GM18519 (cell line): ENCODE measurements around the gene SRPX2.

ENCODE experiments used
- ATAC-seq: cut with Tn5 transposase; IDR thresholded peaks from one replicate; pipeline ENCODE4 v1.9.1; 2021; ENCODE audit warnings: mild to moderate bottlenecking, moderate library complexity; ENCODE audit not compliant: unreplicated experiment, low FRiP score

SRPX2 gene

GRCh38 chrX:100648458-100649417 lies 4.7 kb downstream of the SRPX2 start:
- no peak for ATAC-seq

GRCh38 chrX:100649550-100650356 lies 5.8 kb downstream of the SRPX2 start:
- no peak for ATAC-seq

GRCh38 chrX:100650841-100651240 lies 6.8 kb downstream of the SRPX2 start:
- no peak for ATAC-seq

- no peak for ATAC-seq
Measured at GRCh38 chrX:100652266-100652665, 8.3 kb downstream of the SRPX2 start.

- ATAC-seq = no peak
Measured at GRCh38 chrX:100654261-100654660, 10.3 kb downstream of the SRPX2 start.

GRCh38 chrX:100658941-100659381 lies 15.0 kb downstream of the SRPX2 start:
- ATAC-seq = no peak

- no peak for ATAC-seq
Measured at GRCh38 chrX:100659431-100660137, 15.6 kb downstream of the SRPX2 start.

GRCh38 chrX:100662170-100662569 lies 18.2 kb downstream of the SRPX2 start:
- ATAC-seq = no peak

- ATAC-seq = no peak
Measured at GRCh38 chrX:100662796-100663195, 18.8 kb downstream of the SRPX2 start.

- ATAC-seq = no peak
Measured at GRCh38 chrX:100663642-100664041, 19.6 kb downstream of the SRPX2 start.

GRCh38 chrX:100672966-100673365 lies 29.0 kb downstream of the SRPX2 start:
- ATAC-seq = no peak

- ATAC-seq = no peak
Measured at GRCh38 chrX:100673397-100673953, 29.5 kb downstream of the SRPX2 start.

- no peak for ATAC-seq
Measured at GRCh38 chrX:100674705-100675104, 30.7 kb downstream of the SRPX2 start.

GRCh38 chrX:100677611-100678181 lies 33.7 kb downstream of the SRPX2 start:
- no peak for ATAC-seq

GRCh38 chrX:100680756-100681155 lies 36.8 kb downstream of the SRPX2 start:
- ATAC-seq = no peak

GRCh38 chrX:100681599-100681998 lies 37.6 kb downstream of the SRPX2 start:
- ATAC-seq = no peak

- ATAC-seq = no peak
Measured at GRCh38 chrX:100682939-100683338, 38.9 kb downstream of the SRPX2 start.

GRCh38 chrX:100685284-100685996 lies 41.4 kb downstream of the SRPX2 start:
- ATAC-seq = no peak

GRCh38 chrX:100685997-100686305 lies 42.0 kb downstream of the SRPX2 start:
- ATAC-seq = no peak

GRCh38 chrX:100687128-100687527 lies 43.1 kb downstream of the SRPX2 start:
- ATAC-seq = peak; percentile 34
